COLO668 (cell line): ENCODE measurements around the gene ZNF354C.
A peak's percentile ranks its signal among the peaks of the same experiment; 100 is the strongest.
"Not testable (repeated sequence)": the region's sequence is repeated elsewhere in the genome, so short reads cannot be mapped to it uniquely, and the experiment has no call there.

ENCODE experiments used
- DNase-seq: peaks from one replicate; lab custom pipeline; 2025; ENCODE audit not compliant: unreplicated experiment; lab: John Stamatoyannopoulos, UW

ZNF354C gene

DNA sequence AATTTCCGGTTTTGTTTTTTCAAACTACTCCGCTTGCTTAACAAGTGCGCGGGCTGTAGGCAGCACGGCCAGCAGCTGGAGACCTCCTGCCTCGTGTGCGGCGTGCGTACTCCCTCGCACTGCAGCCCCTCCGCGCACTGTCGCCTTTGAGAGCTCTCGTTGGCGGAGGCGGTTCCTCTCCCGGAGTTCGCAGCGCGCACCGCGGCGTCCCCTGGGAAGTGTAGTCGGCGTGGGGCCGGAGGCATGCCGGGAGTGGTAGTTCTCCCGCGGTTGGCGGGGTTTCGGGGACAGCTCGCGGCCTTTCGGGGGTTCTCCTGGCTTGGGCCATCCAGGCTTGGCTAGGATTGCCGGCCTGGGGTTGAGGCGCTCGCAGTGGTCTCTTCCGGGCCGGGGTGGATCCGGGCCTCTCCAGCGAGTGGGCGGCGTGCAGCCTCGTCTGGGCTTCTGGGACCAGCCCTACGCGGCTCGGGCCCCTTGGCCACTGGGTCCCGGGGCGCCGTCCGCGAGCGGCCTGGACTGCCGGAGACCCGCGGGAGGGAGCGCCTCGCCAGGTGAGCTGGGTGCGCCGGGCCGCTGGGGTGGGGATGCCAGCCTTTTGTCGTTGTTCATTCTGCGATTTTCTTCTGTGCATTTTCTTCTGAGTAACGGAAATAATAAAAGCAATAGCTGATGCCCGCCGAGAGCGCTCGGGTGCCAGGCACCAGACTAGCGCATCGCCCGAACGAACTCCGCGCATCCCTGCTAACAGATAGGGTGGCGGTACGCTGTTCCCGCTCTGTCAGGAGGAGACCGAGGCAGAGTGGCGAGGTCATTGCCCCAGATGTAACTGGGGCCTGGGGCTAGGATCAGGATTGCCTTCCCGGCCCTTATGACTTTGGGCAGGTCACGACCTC lies at the start of gene ZNF354C:
Gene ZNF354C, plus strand, starts transcription at position 258 of the 893 bp plus-strand sequence. CDS start 1,696 bp downstream, outside the sequence.
- DNase-seq, result no peak

DNA sequence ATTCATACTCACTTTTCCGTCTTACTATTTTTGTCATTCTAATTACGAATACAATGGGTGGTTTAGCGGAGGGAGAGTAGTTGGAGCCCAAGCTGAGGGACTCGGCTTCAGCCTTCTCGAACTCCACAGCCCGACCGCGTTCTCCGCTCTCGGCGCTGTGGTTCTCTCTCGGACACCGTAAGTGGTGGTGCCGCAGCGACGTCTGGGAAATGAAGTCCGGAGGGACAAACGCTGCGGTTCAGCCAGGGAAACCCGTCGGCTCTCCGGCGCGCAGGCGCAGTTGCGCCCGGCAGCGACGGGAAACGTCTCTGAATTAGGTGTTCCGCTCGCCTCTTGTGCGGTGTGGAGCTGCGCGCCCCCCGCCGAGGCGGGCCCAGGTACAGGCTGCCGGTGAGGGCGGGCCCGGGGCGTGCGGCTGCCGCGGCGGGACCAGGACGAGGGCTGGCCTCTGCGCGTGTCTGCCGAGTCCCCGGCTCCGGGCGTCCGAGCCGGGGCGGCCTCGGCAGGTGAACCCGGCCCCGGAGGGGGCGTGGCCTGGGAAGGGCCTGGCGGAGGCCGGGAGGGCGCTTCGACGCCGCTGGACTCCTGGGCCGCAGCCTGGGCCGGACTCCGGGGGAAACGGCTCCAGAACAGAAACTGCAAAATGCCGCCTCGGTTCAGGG lies 36.5 kb upstream of the ZNF354C start, which contains the start of gene ZNF879:
Gene ZNF879, plus strand, starts transcription at position 277 of the 662 bp plus-strand sequence. CDS start 1,201 bp downstream, outside the sequence.
- peak; percentile 75 for DNase-seq

DNA sequence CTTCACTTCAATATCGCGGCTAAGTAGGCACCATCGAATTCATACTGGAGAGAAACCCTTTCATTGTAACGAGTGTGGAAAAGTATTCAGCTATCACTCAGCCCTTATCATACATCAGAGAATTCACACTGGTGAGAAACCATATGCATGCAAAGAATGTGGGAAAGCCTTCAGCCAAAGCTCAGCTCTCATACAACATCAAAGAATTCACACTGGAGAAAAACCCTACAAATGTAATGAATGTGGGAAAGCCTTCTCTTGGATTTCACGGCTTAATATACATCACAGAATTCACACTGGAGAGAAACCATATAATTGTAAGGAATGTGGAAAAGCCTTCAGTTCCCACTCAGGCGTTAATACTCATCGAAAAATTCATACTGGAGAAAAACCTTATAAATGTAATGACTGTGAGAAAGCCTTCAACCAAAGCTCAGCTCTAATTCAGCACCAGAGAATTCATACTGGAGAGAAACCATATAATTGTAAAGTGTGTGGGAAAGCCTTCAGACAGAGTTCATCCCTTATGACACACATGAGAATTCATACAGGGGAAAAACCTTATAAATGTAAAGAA lies 27.1 kb upstream of the ZNF354C start:
- no peak for DNase-seq

DNA sequence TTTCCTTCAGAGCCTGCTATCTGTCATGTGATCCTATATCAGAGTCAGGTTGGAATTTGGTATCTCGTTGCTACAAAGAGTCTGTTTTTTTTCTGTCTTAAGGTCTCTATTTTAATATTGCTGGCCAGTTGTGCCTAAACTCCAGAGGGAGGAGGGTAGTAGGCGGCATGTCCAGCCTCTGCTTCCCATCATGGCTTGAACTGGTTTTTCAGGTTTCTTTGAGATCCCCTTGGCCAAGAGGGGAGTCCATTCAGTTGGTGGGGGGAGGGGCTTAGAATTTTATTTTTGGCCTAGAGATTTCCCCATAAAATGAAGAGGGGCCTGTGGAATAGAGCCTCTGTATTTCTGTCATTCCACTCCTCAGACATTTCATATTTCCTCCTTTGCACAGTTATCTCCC lies 15.4 kb upstream of the ZNF354C start:
- no peak for DNase-seq

DNA sequence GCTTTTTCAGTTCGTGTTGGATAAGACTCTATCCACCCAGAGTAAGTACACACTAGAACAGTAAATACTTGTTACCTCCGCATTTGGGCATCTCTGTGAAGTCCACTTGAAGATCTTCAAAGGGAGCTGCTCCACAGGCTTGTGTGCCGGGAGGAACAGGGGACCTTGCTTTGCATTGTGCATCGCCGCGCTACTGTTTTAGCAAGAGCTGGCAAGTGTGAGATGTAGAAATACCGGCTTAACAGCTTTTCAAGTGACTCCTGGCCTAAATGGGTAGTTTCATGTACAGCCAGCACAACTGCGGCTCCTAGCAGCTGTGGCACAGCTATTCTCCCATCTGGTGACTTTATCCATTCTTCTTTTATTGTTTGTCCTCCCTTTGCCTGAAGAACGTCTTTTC lies 8.4 kb upstream of the ZNF354C start:
- DNase-seq, result no peak

DNA sequence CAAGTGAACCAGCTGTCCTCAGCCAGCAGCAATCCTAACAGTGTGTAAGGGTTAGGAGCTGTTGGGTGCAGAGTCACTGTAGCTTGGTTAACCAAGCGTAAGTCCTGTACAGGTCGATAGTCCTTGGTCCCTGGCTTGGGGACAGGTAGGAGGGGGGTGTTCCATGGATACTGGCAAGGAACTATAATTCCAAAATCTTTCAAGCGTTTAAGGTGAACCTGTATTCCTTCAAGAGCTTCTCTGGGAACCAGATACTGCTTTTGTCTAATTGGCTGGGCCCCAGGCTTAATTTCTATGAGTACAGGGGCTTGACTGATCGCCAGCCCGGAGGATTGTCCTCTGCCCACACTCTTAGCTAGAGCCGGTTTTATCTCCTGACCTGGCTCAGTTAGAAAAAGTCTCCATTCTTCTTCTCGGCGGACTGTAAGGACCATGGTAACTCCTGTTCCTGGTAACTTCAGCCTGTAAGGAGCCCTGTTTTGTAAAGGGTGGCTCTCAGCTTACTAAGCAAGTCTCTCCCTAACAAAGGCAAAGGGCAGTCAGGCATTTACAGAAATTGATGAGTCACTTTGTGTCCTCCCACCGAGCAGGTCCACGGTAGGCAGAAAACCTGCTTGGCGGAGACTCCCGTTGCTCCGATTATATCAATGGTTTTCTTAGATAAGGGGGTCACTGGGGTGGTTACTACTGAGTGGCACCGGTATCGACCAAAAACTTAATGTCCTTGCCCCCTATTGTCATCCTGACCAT lies 6.0 kb upstream of the ZNF354C start:
- no peak for DNase-seq

DNA sequence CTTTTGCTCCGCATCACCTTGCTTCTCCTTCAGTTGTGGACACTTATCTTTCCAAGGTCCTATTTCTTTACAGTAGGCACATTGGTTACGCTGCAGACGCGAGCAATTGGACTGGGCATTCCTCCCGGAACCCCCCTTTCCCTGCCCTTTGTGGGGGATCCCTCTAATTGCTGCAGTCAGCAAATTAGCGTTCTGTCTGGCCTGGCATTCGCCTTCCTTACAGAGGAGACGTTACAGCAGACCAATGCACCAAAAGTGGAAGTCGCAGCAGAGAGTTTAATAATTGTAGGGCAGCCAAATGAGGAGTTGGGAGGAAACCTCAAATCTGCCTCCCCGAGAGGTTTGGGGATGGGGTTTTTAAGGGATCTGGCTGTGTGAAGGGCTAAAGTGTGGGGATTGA lies 5.3 kb upstream of the ZNF354C start:
- DNase-seq, result no peak

DNA sequence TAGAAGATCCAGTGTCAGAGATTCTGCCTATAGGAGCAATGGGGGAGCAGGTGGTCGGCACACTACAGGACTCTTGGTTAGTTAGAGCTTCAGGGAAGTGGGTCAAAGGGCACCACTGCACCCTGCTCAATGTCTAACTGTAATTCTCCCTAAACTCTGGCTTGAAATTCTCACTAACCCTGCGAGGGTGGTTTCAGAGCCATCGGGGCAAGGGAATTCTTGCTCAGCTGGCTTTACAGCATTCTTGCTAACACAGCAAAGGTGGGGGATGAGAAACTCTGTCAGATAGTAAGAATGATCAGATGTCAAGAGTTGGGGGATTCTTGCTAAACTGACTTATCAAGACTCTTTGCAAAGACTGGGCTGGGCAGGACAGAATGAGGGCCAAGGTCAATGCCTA lies 4.7 kb upstream of the ZNF354C start:
- no peak for DNase-seq

DNA sequence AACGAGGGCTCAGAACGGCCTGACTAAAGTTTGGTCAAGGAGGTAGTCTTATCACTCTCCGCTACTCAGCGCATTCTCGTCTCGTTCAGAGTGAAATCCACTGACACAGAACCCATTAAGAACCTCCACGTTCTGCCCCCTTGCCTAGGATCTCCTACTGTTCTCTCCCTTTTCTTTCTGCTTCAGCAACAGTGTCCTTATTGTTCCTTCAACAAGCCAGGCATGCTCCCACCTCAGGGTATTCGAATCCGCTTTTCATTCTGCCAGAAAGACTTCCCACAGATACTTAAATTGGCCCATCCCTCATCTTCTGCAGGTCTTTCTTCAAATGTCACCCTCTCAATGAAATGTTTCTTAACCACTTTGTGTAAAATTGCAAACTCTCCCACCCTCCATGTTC lies 4.3 kb upstream of the ZNF354C start:
- DNase-seq, result no peak

DNA sequence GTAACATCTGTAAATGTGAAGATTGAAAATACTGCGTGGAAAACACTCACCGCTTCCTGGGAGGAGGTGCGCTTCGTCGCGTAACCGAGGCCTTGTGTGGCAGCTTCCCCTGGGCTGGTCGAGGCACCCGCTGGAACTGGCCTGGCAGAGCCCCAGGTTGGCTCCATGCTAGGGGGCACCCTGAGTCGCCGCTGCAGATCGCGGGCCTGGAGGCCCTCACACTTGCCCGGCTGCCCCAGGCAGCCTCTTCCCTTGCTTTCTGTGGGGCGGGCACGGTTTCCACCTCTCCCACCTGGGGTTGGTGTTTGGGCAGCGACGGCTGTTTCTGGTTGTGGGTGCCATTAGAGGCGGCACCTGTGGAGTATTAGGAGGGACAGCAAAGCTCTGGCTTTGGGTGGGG lies 852 bp downstream of the ZNF354C start:
- no peak for DNase-seq

DNA sequence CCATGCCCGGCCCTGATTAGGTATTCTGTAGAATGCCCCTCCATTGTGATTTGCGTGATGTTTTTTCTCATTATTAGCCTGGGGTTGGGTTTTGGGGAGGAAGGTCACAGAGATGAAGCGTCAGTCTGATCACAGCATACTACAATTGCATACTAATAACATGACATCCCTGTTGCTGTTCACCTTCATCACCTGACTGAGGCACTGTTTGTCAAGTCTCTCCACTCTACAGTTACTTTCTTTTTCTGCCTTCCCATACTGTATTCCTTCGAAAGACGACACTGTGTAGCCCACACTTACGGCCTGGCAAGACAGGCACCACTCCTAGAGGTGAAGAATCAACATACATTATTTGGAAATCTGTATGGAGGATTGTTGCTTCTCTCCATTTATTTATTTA lies 5.5 kb downstream of the ZNF354C start:
- DNase-seq, result no peak

DNA sequence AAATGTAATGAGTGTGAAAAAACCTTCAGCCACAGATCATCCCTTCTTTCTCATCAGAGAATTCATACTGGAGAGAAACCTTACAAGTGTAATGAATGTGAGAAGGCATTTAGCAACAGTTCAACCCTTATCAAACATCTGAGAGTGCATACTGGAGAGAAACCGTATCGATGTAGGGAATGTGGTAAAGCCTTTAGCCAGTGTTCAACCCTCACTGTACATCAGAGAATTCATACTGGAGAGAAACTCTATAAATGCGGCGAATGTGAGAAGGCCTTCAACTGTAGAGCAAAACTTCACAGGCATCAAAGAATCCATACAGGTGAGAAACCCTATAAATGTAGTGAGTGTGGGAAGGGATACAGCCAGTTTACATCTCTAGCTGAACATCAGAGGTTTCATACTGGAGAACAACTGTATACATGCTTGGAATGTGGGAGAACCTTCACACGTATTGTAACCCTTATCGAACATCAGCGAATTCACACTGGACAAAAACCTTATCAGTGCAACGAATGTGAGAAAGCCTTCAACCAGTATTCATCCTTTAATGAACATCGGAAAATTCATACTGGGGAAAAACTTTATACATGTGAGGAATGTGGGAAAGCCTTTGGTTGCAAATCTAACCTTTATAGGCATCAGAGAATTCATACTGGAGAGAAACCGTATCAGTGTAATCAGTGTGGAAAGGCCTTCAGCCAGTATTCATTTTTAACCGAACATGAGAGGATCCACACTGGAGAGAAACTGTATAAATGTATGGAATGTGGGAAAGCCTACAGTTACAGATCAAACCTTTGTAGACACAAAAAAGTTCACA lies 19.2 kb downstream of the ZNF354C start:
- DNase-seq, result no peak

DNA sequence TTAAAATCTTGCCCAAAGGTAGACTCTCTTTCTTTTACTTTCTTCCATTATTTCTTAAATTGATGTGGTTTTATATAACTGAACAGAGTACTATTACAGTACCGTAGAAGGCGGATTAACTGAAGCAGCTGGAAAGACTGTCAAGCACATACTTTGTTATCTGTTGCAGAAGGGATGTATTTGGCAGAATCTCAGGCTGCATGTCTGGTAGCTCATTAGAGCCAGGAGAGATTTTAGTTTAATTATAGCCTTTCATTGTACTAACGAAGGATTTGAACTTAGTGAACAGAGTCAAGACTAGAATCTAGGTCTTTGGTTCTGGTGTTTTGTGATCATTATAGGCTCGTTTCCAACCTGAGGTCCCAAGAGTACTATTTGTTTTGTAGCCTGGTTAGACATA lies 20.6 kb downstream of the ZNF354C start:
- DNase-seq, result no peak

DNA sequence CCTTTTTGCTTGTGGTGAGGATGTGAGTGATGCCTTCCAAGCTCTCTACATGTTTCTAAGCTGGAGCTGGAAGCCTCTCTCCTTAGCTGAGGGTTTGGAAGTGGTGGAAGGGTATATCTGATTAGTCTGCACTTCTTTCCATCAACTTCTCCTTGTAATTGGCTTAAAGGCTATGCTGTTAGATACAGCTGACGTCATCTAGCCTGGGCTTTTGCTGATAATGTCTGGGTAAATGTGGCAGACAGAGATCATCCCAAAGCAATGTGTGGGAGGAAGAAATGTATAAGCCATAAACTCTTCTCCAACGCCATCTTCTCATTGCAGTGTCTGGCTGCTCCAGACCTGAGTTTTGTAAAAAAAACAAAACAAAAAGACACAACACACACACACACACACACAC lies 29.3 kb downstream of the ZNF354C start:
- DNase-seq, result no peak

DNA sequence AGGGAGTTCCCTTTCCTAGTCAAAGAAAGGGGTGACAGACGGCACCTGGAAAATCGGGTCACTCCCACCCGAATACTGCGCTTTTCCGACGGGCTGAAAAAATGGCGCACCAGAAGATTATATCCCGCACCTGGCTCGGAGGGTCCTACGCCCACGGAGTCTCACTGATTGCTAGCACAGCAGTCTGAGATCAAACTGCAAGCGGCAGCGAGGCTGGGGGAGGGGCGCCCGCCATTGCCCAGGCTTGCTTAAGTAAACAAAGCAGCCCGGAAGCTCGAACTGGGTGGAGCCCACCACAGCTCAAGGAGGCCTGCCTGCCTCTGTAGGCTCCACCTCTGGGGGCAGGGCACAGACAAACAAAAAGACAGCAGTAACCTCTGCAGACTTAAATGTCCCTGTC lies 41.1 kb downstream of the ZNF354C start:
- not testable (repeated sequence) for DNase-seq

DNA sequence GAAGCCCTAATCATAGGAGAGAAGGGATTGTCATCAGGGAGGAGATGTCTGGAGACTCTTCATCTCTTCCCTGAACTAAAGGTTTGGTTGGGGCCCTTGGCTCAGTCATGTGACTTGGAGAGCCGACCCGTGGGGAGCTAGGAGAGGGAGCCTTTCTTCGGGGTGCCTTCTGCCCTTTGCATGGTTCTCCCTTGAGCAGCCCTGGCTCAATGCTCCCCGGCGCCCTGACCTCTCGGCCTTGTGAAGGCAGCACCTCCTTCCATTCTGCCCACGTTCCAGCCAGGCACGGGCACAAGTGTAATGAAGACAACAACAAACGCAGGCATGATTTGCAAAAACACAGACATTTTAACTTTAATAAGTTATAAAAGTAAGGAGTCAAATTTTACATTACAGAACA lies 50.4 kb downstream of the ZNF354C start:
- DNase-seq, result no peak

DNA sequence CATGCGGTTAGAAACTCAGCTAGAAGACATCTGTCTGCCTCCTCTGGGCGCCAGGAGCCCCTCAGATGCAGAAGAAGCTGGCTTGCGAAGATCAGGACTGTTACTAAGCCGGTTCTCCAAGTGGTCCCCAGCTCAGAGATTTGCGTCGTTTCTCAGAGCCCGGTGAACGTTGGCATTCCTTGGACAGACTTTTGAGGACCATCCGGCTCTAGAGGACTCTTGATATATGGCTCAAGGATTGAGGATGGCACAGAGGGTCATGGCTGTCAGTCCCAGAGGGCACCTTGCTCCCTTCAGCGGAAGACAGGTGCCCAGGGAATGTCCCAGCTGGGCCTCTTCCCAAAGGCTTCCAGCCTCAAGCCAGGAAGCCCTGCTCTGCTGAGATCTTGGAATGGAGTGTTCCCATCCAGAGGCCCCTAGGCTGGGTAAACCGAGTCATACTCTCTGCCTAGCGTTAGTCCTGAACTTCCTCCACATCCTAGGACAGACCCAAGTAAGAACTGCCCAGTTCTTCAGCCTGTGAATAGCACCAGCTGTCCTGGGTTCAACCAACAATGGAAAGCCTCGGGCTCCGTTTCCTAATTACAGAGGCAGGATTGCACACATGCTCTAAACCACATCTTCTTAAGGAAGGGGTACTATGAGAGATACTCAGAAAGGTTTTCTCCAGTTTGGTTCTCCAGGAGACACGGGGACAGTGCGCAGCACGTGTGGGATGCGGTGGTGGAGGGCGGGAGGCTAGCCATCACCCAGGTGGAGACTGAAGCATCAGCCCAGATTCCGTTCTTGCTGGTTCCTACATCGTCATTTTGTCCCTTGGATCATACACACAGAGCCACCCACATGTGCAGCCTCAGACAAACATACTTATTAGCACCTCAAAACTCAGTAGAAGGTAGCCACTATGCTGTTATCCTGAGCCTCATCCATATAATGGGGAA lies 51.4 kb downstream of the ZNF354C start:
- no peak for DNase-seq

DNA sequence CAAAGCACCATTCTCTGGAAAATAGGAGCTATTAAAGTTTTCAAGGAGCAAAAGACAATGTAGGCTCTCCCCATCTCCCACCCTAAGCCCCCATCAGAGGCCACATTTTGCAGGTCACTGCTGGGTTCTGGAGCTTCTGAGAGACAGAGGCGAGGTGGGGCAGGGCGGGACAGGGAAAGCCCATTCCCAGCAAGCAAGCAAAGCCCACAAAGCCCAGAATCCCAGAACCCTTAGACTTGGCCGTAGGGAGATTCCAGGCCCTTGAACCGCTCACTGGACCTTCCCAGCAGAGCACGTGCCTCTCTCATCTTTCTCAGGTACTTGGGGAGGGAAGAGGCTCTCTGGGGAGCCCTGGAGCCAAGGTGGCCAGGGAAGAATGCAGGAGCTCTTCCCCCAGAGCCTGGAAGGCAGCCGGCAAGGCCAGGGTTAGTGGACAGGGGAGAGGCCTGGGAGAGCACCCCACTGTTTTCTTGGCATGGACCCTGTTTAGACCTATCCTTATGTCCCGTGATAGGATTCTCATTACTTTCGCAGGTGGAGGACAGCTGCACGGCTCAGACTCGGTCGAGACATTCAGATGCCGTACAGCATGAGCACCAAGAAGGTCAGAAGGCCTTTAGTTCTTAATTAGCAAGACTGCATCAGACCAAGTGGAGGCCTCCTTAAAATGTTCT lies 52.4 kb downstream of the ZNF354C start:
- DNase-seq, result no peak

DNA sequence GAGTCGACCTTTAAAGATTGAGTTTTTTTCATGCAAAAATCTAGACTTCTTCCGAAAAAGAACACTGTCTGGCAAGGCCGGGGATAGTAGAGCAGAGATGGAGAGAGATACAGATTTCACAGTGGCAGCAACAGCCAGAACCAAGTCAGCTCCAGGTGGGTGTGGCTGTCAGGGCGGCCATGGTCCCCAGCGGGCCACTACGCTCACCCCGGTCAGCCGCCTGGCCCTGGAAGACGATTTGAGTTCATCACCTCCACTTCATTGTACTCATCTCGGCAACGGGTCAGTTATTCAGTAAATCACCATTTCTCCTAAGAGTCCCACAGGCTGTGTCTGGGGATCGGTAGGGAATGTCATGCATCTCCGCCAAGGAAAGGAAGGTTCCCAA lies 53.0 kb downstream of the ZNF354C start:
- no peak for DNase-seq
